WTC11 (cell line): ENCODE data around the gene USP51.

ENCODE experiments used
- ATF1 ChIP-seq: sonication (generic); formaldehyde crosslinking; IDR thresholded peaks from 2 replicates; pipeline ENCODE4 v1.8.1; 2023; ENCODE audit warnings: mild to moderate bottlenecking, moderate library complexity, missing genetic modification reagents
- CREM ChIP-seq: sonication (generic); formaldehyde crosslinking; IDR thresholded peaks from 2 replicates; pipeline ENCODE4 v1.8.1; 2022; ENCODE audit warnings: mild to moderate bottlenecking, missing genetic modification reagents, moderate library complexity
- CTCF ChIP-seq: fragments of 200-600 bp; IDR thresholded peaks from 2 replicates; pipeline ENCODE4 v1.8.0; 2022; ENCODE audit warnings: antibody characterized with exemption
- ERG ChIP-seq: fragments of 250-450 bp; sonication (Bioruptor Pico); IDR thresholded peaks from 2 replicates; pipeline ENCODE4 v1.8.0; 2021; ENCODE audit warnings: mild to moderate bottlenecking
- IRF2 ChIP-seq: sonication (generic); formaldehyde crosslinking; IDR thresholded peaks from 2 replicates; pipeline ENCODE4 v1.8.0; 2022; ENCODE audit warnings: low read depth, missing genetic modification reagents, borderline replicate concordance
- JUN ChIP-seq: sonication (generic); formaldehyde crosslinking; IDR thresholded peaks from 2 replicates; pipeline ENCODE4 v1.8.0; 2023; ENCODE audit warnings: mild to moderate bottlenecking, missing genetic modification reagents
- NR1H2 ChIP-seq: sonication (generic); formaldehyde crosslinking; IDR thresholded peaks from 2 replicates; pipeline ENCODE4 v1.9.0; 2021; ENCODE audit warnings: mild to moderate bottlenecking, moderate library complexity, missing genetic modification reagents
- SMAD3 ChIP-seq: sonication (generic); formaldehyde crosslinking; IDR thresholded peaks from 2 replicates; pipeline ENCODE4 v1.8.0; 2022; ENCODE audit warnings: missing genetic modification reagents, mild to moderate bottlenecking, borderline replicate concordance
- ZNF219 ChIP-seq: sonication (generic); formaldehyde crosslinking; IDR thresholded peaks from 2 replicates; pipeline ENCODE4 v1.8.0; 2023; ENCODE audit warnings: missing genetic modification reagents, mild to moderate bottlenecking, borderline replicate concordance
- ZNF263 ChIP-seq: sonication (generic); formaldehyde crosslinking; IDR thresholded peaks from 2 replicates; pipeline ENCODE4 v1.8.1; 2022; ENCODE audit warnings: low read depth, mild to moderate bottlenecking, moderate library complexity, missing genetic modification reagents

- TF ChIP-seq CTCF: no peak
- no peak for TF ChIP-seq ERG (CRISPR knock-in tag)
- no peak for TF ChIP-seq SMAD3 (CRISPR knock-in tag)
- no peak for TF ChIP-seq IRF2 (CRISPR knock-in tag)
- TF ChIP-seq CREM (CRISPR knock-in tag): no peak
- TF ChIP-seq ZNF263 (CRISPR knock-in tag): no peak
- TF ChIP-seq ZNF219 (CRISPR knock-in tag): no peak
- no peak for TF ChIP-seq JUN
- no peak for TF ChIP-seq ATF1 (CRISPR knock-in tag)
- no peak for TF ChIP-seq NR1H2 (CRISPR knock-in tag)
Observed at GRCh38 chrX:55490121-55490520, 473 bp upstream of the USP51 start.
